ENCODE data around the gene GRHL1.

- TF ChIP-seq CTCF (IDR thresholded peaks at IDR 0.05 in 8 of 11, conservative IDR thresholded peaks at IDR 0.05 in 3 of 11) = no peak
- no peak for TF ChIP-seq POLR2AphosphoS5 (IDR thresholded peaks at IDR 0.05)
Measured at GRCh38 chr2:9949992-9950520, 1.4 kb upstream of the GRHL1 start.
